K562 (cell line): ENCODE measurements around the gene GRXCR2. TPM values are rescaled to one million over a fixed set of nuclear protein-coding genes. Genes with fewer than 3 reads are reported as not detected.

Experiments
- EWSR1 ChIP-seq: fragments of 450-650 bp; IDR thresholded peaks from 2 replicates; pipeline ENCODE4 v1.6.1; 2018; ENCODE audit warnings: borderline replicate concordance, mild to moderate bottlenecking, low read depth, moderate library complexity; ENCODE audit not compliant: partially characterized antibody
- KDM2B ChIP-seq: fragments of 250-450 bp; sonication (Bioruptor Pico); IDR thresholded peaks from 2 replicates; pipeline ENCODE4 v1.8.0; 2021; ENCODE audit warnings: mild to moderate bottlenecking, moderate library complexity
- TAL1 ChIP-seq: fragments of 450-650 bp; IDR thresholded peaks from 2 replicates; pipeline ENCODE4 v1.6.1; 2016; ENCODE audit warnings: mild to moderate bottlenecking
- ZNF121 ChIP-seq: sonication (generic); formaldehyde crosslinking; conservative IDR thresholded peaks from 2 replicates; pipeline ENCODE4 v1.8.0; 2022; ENCODE audit warnings: missing genetic modification reagents
- ZNF140 ChIP-seq: fragments of 250-450 bp; sonication (Bioruptor Pico); IDR thresholded peaks from 2 replicates; pipeline ENCODE4 v1.8.0; 2021; ENCODE audit warnings: moderate library complexity, mild to moderate bottlenecking, inconsistent platforms
- ZNF263 ChIP-seq: sonication (generic); formaldehyde crosslinking; IDR thresholded peaks from 2 replicates; pipeline ENCODE4 v1.8.0; 2022; ENCODE audit warnings: mild to moderate bottlenecking, missing genetic modification reagents, borderline replicate concordance
- polyA plus RNA-seq, 8 experiments: library from polyadenylated mRNA; depleted of rRNA in 4 of 8; stranded (reverse) in 5 of 8; unstranded in 3 of 8; fragments of >200 nt; fragmentation: Nextera tagmentation in 2 of 8; fragmentation: Illumina TruSeq in 1 of 8; extraction: Ambion mirVana in 2 of 8; extraction: Trizol in 1 of 8; gene quantifications; 2 replicates each; pipeline versions ENCODE4 v1.2.1 to v1.2.3, GENCODE V29; 2011 to 2014; ENCODE audit warnings: inconsistent platforms in 1 of 8, missing spikeins in 1 of 8
- total RNA-seq, 7 experiments: library from RNA; depleted of rRNA in 6 of 7; stranded (reverse); fragments of >200 nt in 6 of 7; fragmentation: Illumina TruSeq in 2 of 7; extraction: Trizol in 2 of 7; gene quantifications; 2 replicates each; pipeline versions ENCODE4 v1.2.1 to v1.2.3, GENCODE V29; 2011 to 2021; ENCODE audit warnings: low replicate concordance in 1 of 7
- TF ChIP-seq, protein P1 (sequence below): fragments of 450-650 bp; formaldehyde crosslinking; IDR thresholded peaks from 2 replicates; pipeline ENCODE4 v1.4.0; 2020; ENCODE audit warnings: mild to moderate bottlenecking
- TF ChIP-seq, protein P2 (sequence below): sonication (generic); formaldehyde crosslinking; IDR thresholded peaks from 2 replicates; pipeline ENCODE4 v1.8.1; 2023; ENCODE audit warnings: mild to moderate bottlenecking, missing genetic modification reagents
- TF ChIP-seq, protein P3 (sequence below): sonication (generic); formaldehyde crosslinking; IDR thresholded peaks from 2 replicates; pipeline ENCODE4 v1.8.0; 2022; ENCODE audit warnings: mild to moderate bottlenecking, low read depth, missing genetic modification reagents
- TF ChIP-seq, protein P4 (sequence below): sonication (generic); formaldehyde crosslinking; IDR thresholded peaks from 2 replicates; pipeline ENCODE4 v1.8.1; 2023; ENCODE audit warnings: mild to moderate bottlenecking, missing genetic modification reagents
- TF ChIP-seq, protein P5 (sequence below): fragments of 200-800 bp; sonication (Bioruptor generic); IDR thresholded peaks from 2 replicates; pipeline ENCODE4 v1.6.1; 2016; ENCODE audit warnings: missing genetic modification characterization, missing compliant biosample characterization

GRXCR2 gene
- total and polyA plus RNA-seq, 9 of the 15 experiments (the other 6 are each of a cell fraction or from before 2014, with no cell fraction given): not detected

DNA sequence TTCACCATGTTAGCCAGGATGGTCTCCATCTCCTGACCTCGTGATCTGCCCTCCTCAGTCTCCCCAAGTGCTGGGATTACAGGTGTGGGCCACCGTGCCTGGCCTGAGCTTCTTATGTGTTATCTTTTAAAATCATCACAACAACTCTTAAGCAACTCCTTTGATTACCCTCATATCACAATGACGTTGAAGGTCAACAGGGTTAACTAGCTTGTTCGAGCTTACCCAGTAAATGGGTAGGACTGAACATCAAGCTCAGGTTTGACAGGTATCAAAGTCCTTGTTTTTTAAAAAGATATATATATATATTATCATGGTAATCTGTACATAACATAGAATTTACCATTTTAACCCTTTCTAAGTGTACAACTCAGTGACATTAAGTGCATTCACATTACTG is 3.1 kb downstream of the GRXCR2 start (continued):
- TF ChIP-seq, protein P1, sequence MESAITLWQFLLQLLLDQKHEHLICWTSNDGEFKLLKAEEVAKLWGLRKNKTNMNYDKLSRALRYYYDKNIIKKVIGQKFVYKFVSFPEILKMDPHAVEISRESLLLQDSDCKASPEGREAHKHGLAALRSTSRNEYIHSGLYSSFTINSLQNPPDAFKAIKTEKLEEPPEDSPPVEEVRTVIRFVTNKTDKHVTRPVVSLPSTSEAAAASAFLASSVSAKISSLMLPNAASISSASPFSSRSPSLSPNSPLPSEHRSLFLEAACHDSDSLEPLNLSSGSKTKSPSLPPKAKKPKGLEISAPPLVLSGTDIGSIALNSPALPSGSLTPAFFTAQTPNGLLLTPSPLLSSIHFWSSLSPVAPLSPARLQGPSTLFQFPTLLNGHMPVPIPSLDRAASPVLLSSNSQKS (CRISPR knock-in tag): no peak
- no peak for TF ChIP-seq ZNF140 (CRISPR knock-in tag)
- TF ChIP-seq EWSR1: no peak
- no peak for TF ChIP-seq KDM2B
- TF ChIP-seq, protein P2, sequence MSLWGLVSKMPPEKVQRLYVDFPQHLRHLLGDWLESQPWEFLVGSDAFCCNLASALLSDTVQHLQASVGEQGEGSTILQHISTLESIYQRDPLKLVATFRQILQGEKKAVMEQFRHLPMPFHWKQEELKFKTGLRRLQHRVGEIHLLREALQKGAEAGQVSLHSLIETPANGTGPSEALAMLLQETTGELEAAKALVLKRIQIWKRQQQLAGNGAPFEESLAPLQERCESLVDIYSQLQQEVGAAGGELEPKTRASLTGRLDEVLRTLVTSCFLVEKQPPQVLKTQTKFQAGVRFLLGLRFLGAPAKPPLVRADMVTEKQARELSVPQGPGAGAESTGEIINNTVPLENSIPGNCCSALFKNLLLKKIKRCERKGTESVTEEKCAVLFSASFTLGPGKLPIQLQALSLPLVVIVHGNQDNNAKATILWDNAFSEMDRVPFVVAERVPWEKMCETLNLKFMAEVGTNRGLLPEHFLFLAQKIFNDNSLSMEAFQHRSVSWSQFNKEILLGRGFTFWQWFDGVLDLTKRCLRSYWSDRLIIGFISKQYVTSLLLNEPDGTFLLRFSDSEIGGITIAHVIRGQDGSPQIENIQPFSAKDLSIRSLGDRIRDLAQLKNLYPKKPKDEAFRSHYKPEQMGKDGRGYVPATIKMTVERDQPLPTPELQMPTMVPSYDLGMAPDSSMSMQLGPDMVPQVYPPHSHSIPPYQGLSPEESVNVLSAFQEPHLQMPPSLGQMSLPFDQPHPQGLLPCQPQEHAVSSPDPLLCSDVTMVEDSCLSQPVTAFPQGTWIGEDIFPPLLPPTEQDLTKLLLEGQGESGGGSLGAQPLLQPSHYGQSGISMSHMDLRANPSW (CRISPR knock-in tag): no peak
- TF ChIP-seq TAL1: no peak
- TF ChIP-seq, protein P3, sequence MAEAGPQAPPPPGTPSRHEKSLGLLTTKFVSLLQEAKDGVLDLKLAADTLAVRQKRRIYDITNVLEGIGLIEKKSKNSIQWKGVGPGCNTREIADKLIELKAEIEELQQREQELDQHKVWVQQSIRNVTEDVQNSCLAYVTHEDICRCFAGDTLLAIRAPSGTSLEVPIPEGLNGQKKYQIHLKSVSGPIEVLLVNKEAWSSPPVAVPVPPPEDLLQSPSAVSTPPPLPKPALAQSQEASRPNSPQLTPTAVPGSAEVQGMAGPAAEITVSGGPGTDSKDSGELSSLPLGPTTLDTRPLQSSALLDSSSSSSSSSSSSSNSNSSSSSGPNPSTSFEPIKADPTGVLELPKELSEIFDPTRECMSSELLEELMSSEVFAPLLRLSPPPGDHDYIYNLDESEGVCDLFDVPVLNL: no peak
- no peak for TF ChIP-seq ZNF263 (CRISPR knock-in tag)
- TF ChIP-seq, protein P4, sequence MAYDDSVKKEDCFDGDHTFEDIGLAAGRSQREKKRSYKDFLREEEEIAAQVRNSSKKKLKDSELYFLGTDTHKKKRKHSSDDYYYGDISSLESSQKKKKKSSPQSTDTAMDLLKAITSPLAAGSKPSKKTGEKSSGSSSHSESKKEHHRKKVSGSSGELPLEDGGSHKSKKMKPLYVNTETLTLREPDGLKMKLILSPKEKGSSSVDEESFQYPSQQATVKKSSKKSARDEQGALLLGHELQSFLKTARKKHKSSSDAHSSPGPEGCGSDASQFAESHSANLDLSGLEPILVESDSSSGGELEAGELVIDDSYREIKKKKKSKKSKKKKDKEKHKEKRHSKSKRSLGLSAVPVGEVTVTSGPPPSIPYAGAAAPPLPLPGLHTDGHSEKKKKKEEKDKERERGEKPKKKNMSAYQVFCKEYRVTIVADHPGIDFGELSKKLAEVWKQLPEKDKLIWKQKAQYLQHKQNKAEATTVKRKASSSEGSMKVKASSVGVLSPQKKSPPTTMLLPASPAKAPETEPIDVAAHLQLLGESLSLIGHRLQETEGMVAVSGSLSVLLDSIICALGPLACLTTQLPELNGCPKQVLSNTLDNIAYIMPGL (CRISPR knock-in tag): no peak
- TF ChIP-seq ZNF121 (CRISPR knock-in tag): no peak
- TF ChIP-seq, protein P5, sequence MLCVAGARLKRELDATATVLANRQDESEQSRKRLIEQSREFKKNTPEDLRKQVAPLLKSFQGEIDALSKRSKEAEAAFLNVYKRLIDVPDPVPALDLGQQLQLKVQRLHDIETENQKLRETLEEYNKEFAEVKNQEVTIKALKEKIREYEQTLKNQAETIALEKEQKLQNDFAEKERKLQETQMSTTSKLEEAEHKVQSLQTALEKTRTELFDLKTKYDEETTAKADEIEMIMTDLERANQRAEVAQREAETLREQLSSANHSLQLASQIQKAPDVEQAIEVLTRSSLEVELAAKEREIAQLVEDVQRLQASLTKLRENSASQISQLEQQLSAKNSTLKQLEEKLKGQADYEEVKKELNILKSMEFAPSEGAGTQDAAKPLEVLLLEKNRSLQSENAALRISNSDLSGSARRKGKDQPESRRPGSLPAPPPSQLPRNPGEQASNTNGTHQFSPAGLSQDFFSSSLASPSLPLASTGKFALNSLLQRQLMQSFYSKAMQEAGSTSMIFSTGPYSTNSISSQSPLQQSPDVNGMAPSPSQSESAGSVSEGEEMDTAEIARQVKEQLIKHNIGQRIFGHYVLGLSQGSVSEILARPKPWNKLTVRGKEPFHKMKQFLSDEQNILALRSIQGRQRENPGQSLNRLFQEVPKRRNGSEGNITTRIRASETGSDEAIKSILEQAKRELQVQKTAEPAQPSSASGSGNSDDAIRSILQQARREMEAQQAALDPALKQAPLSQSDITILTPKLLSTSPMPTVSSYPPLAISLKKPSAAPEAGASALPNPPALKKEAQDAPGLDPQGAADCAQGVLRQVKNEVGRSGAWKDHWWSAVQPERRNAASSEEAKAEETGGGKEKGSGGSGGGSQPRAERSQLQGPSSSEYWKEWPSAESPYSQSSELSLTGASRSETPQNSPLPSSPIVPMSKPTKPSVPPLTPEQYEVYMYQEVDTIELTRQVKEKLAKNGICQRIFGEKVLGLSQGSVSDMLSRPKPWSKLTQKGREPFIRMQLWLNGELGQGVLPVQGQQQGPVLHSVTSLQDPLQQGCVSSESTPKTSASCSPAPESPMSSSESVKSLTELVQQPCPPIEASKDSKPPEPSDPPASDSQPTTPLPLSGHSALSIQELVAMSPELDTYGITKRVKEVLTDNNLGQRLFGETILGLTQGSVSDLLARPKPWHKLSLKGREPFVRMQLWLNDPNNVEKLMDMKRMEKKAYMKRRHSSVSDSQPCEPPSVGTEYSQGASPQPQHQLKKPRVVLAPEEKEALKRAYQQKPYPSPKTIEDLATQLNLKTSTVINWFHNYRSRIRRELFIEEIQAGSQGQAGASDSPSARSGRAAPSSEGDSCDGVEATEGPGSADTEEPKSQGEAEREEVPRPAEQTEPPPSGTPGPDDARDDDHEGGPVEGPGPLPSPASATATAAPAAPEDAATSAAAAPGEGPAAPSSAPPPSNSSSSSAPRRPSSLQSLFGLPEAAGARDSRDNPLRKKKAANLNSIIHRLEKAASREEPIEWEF (CRISPR knock-in tag): no peak
